Spleen (tissue), 7 donors: ENCODE results near the gene EPS8.

Experiments
- CTCF ChIP-seq, 11 experiments: fragments of 200-600 bp in 7 of 11; fragments of 450-650 bp in 4 of 11; sonication (generic) in 4 of 11; IDR thresholded peaks in 8 of 11; conservative IDR thresholded peaks in 3 of 11; 1 replicate in 7 of 11; 2 replicates in 4 of 11; pipeline versions ENCODE4 v1.4.0 to v1.8.0; 2016 to 2021; ENCODE audit warnings: antibody characterized with exemption in 11 of 11, inconsistent platforms in 4 of 11, mild to moderate bottlenecking in 1 of 11
- POLR2A ChIP-seq, 3 donors: fragments of 450-650 bp; IDR thresholded peaks; one replicate each; pipeline ENCODE4 v1.5.1; 2017; ENCODE audit warnings: antibody characterized with exemption in 3 of 3, mild to moderate bottlenecking in 1 of 3
- POLR2AphosphoS5 ChIP-seq, 3 donors: sonication (generic); formaldehyde crosslinking; IDR thresholded peaks; one replicate each; pipeline ENCODE4 v1.5.1; 2017; ENCODE audit warnings: antibody characterized with exemption in 3 of 3
- donor health status: DM: no; HTN: no; CAD: no; lungs with moderate emphysema.
- donor health status: DM: no; HTN: no; CAD: no.
- donor health status: DM: no; HTN: no; CAD: no.

- no peak for TF ChIP-seq CTCF (IDR thresholded peaks at IDR 0.05 in 8 of 11, conservative IDR thresholded peaks at IDR 0.05 in 3 of 11)
- TF ChIP-seq POLR2A (IDR thresholded peaks at IDR 0.05), result no peak
- TF ChIP-seq POLR2AphosphoS5 (IDR thresholded peaks at IDR 0.05), result no peak
Measured at GRCh38 chr12:15651371-15651770, 137.8 kb downstream of the EPS8 start.
